Measurements from ENCODE around the gene RASD2. TPM values are rescaled to one million over a fixed set of nuclear protein-coding genes. Genes with fewer than 3 reads are reported as not detected.

The RASD2 gene
- total and polyA plus RNA-seq, 2 experiments from 2014 or later = 1.2 to 3.6 TPM

GRCh38 chr22:35561796-35562526 lies 21.3 kb downstream of the RASD2 start:
- Histone ChIP-seq H3F3A (replicated peaks; ENCODE audit: low read depth) (peaks cover 5% of the 10 kb centered on the region; the same call in 1 of the 2 replicates), H3K27ac (ENCODE audit: low read depth) (no peak overlapping the region), H2AFZ (0 out of 2 replicates have a peak overlapping the region, but pooled peaks have one; percentile 23), H3K4me1 (ENCODE audit: insufficient read depth) (peaks cover 14% of the 10 kb centered on the region), H3K4me2 (no peak overlapping the region), H4K20me1 (replicated peaks; ENCODE audit: insufficient read depth) (no peaks in the 10 kb centered on the region), H3K27me3 (ENCODE audit: insufficient read depth) (no peaks in the 10 kb centered on the region), H3K9me2 (ENCODE audit: insufficient read depth) (no peaks in the 10 kb centered on the region), H3K4me3 (no peak overlapping the region), H3K36me3 (ENCODE audit: insufficient read depth) (no peaks in the 10 kb centered on the region), H3K79me2 (replicated peaks; ENCODE audit: insufficient read depth) (no peaks in the 10 kb centered on the region)
- Mint-ChIP-seq H3K27me3 (ENCODE audit: insufficient read depth, low read depth, poor library complexity) (peaks cover 21% of the 10 kb centered on the region), H3K27ac (no peak overlapping the region; the same call in 1 of the 2 replicates), H3K4me3 (no peak overlapping the region; the same call in 2 of the 3 replicates), H3K9me3 (no peaks in the 10 kb centered on the region; the same call in 2 of the 3 replicates), H3K36me3 (ENCODE audit: low read depth) (no peaks in the 10 kb centered on the region), H3K4me1 (peaks cover 23% of the 10 kb centered on the region)
- DNase-seq (ENCODE audit: low spot score) = peak; percentile 72
- no peak for TF ChIP-seq STAT1 (IDR thresholded peaks at IDR 0.05; ENCODE audit: unreplicated experiment)
- TF ChIP-seq JUNB (IDR thresholded peaks at IDR 0.05; ENCODE audit: unreplicated experiment) = no peak
- no peak for TF ChIP-seq ZNF331 (CRISPR knock-in tag; IDR thresholded peaks at IDR 0.05; ENCODE audit: low read depth)
- no peak for TF ChIP-seq POLR2AphosphoS5 (IDR thresholded peaks at IDR 0.05; ENCODE audit: low read depth)
- no peak for TF ChIP-seq EZH2 (IDR thresholded peaks at IDR 0.05; ENCODE audit: low read depth, unreplicated experiment)
- TF ChIP-seq ZNF462 (CRISPR knock-in tag; IDR thresholded peaks at IDR 0.05) = no peak
- peak; percentile 64 for ATAC-seq

Measured in GM23338 (cell line).